Lung (tissue), 12 donors: ENCODE data around the gene FBLN1. TPM values are rescaled to one million over a fixed set of nuclear protein-coding genes. Genes with fewer than 3 reads are reported as not detected.

Experiments used
- ATAC-seq: fragments of 200-7000 bp; cut with Tn5 transposase; one replicate; pipeline ENCODE4 v1.9.1; 2020; ENCODE audit warnings: moderate number of reproducible peaks; ENCODE audit not compliant: insufficient read depth, low FRiP score
- DNase-seq, 3 donors: peaks; one replicate each; pipeline ENCODE4 v3.0.0-alpha.2; 2013 to 2017
- H3K27ac ChIP-seq, 2 donors: one replicate each; pipeline ENCODE4 v1.5.1; 2013; ENCODE audit warnings: mild to moderate bottlenecking in 2 of 2, moderate library complexity in 2 of 2, control low read depth in 1 of 2, inconsistent platforms in 1 of 2, low read depth in 1 of 2, low read length in 1 of 2
- H3K27me3 ChIP-seq, 3 donors: one replicate each; pipeline ENCODE4 v1.5.1; 2013; ENCODE audit warnings: low read length in 2 of 3; ENCODE audit not compliant: control insufficient read depth in 3 of 3, insufficient read depth in 3 of 3
- H3K36me3 ChIP-seq, 4 donors: one replicate each; pipeline ENCODE4 v1.5.1; 2013; ENCODE audit warnings: low read length in 4 of 4, mild to moderate bottlenecking in 1 of 4, moderate library complexity in 1 of 4; ENCODE audit not compliant: control insufficient read depth in 4 of 4, insufficient read depth in 4 of 4
- H3K4me1 ChIP-seq, 5 donors: one replicate each; pipeline ENCODE4 v1.5.1; 2013; ENCODE audit warnings: low read length in 5 of 5, mild to moderate bottlenecking in 2 of 5, moderate library complexity in 1 of 5; ENCODE audit not compliant: control insufficient read depth in 5 of 5, insufficient read depth in 5 of 5
- H3K4me3 ChIP-seq: one replicate; pipeline ENCODE4 v1.5.1; 2013; ENCODE audit warnings: mild to moderate bottlenecking, control low read depth, moderate library complexity
- H3K9ac ChIP-seq, 2 donors: one replicate each; pipeline ENCODE4 v1.5.1; 2013; ENCODE audit warnings: low read length in 2 of 2, control low read depth in 1 of 2; ENCODE audit not compliant: insufficient read depth in 1 of 2
- H3K9me3 ChIP-seq, 4 donors: one replicate each; pipeline ENCODE4 v1.5.1; 2013; ENCODE audit warnings: low read length in 3 of 4, mild to moderate bottlenecking in 1 of 4, moderate library complexity in 1 of 4; ENCODE audit not compliant: control insufficient read depth in 4 of 4, insufficient read depth in 3 of 4
- WGBS, 2 donors: extraction: QIAGEN DNeasy Blood & Tissue Kit; methylation state at CpG; one replicate each; pipeline ENCODE4 v1.1.7; 2013; 5-methylcytosine and 5-hydroxymethylcytosine counted together
- polyA plus RNA-seq, 2 donors: library from polyadenylated mRNA; stranded (reverse); fragments of 200-250 nt; gene quantifications; one replicate each; pipeline ENCODE4 v1.2.1, GENCODE V29; 2013
- total RNA-seq, 2 donors: library from RNA; depleted of rRNA in 1 of 2; stranded (reverse); fragments of >200 nt in 1 of 2; gene quantifications; one replicate each; pipeline ENCODE4 v1.2.1, GENCODE V29; 2014 to 2021
- TF ChIP-seq, protein P1 (sequence below): IDR thresholded peaks from 2 replicates; pipeline ENCODE4 v1.5.1; 2012; ENCODE audit warnings: mild to moderate bottlenecking; ENCODE audit errors: control extremely low read depth, extremely low read depth
- donor health status: control.
- donor health status: control.
- donor health status: Bipolar disorder and iron deficiency.
- donor health status: healthy.
- donor health status: DM: yes; HTN: yes; CAD: no.

The FBLN1 gene
- total and polyA plus RNA-seq, 4 donors: 82.7 to 357 (median 233) TPM

DNA sequence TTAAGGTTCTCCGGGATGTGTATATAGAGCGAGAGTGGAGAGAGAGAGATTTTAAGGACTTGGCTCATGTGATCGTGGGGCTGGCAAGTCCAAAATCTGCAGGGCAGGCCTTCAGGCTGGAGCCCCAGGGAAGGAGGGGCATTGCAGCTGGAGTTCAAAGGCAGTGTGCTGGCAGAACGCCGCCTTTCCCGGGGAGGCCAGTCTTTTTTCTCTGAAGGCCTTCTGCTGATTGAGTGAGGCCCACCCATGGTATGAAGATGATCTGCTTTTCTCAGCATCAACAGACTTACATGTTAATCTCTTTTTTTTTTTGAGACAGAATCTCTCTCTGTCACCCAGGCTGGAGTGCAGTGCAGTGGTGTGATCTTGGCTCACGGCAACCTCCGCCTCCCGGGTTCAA is 25.4 kb downstream of the FBLN1 start:
- no peak for ATAC-seq
- Histone ChIP-seq H3K27ac (no peak overlapping the region), H3K4me3 (no peak overlapping the region), H3K9me3 (no peaks in the 10 kb centered on the region), H3K36me3 (peaks cover 0 to 66% (median 30%) of the 10 kb centered on the region in 4 donors), H3K4me1 (peaks cover 0 to 65% (median 24%) of the 10 kb centered on the region in 5 donors), H3K9ac (no peak overlapping the region), H3K27me3 (no peaks in the 10 kb centered on the region)
- DNase-seq: peak; percentile 87 to 93 (median 90)
- TF ChIP-seq, protein P1, sequence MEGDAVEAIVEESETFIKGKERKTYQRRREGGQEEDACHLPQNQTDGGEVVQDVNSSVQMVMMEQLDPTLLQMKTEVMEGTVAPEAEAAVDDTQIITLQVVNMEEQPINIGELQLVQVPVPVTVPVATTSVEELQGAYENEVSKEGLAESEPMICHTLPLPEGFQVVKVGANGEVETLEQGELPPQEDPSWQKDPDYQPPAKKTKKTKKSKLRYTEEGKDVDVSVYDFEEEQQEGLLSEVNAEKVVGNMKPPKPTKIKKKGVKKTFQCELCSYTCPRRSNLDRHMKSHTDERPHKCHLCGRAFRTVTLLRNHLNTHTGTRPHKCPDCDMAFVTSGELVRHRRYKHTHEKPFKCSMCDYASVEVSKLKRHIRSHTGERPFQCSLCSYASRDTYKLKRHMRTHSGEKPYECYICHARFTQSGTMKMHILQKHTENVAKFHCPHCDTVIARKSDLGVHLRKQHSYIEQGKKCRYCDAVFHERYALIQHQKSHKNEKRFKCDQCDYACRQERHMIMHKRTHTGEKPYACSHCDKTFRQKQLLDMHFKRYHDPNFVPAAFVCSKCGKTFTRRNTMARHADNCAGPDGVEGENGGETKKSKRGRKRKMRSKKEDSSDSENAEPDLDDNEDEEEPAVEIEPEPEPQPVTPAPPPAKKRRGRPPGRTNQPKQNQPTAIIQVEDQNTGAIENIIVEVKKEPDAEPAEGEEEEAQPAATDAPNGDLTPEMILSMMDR: no peak
- WGBS, 2 donors: 81 to 87% methylated on average over 9 of the region's 9 CpGs

DNA sequence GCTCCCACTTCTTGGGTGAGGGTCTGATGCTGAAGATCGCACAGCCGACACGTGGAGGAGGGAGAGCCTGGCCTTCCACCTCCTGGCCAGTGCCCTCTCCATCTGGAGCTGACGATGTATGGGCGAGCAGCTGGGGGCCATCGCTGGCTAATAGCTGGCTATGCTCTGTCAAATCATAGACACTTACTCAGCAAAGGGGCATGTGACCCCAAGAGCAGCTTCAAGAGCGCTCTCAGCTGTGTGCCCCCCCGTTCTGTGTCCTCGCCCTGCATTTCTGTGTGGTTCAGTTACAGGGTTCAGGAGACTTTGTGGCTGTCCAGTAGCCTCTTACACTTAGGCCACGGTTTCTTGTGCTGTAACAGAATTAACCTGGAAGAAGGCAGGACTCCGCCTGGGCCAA is 26.4 kb downstream of the FBLN1 start:
- Histone ChIP-seq H3K36me3 (peaks cover 0 to 69% (median 29%) of the 10 kb centered on the region in 4 donors), H3K4me1 (peaks cover 0 to 75% (median 34%) of the 10 kb centered on the region in 5 donors), H3K4me3 (no peak overlapping the region), H3K9me3 (no peaks in the 10 kb centered on the region), H3K27ac (no peak overlapping the region), H3K27me3 (no peaks in the 10 kb centered on the region), H3K9ac (no peak overlapping the region)
- WGBS, 2 donors: 83 to 92% methylated on average over 11 of the region's 11 CpGs
- ATAC-seq (no peak), DNase-seq (peak; percentile 53 to 76 (median 72))
- TF ChIP-seq, protein P1: no peak

DNA sequence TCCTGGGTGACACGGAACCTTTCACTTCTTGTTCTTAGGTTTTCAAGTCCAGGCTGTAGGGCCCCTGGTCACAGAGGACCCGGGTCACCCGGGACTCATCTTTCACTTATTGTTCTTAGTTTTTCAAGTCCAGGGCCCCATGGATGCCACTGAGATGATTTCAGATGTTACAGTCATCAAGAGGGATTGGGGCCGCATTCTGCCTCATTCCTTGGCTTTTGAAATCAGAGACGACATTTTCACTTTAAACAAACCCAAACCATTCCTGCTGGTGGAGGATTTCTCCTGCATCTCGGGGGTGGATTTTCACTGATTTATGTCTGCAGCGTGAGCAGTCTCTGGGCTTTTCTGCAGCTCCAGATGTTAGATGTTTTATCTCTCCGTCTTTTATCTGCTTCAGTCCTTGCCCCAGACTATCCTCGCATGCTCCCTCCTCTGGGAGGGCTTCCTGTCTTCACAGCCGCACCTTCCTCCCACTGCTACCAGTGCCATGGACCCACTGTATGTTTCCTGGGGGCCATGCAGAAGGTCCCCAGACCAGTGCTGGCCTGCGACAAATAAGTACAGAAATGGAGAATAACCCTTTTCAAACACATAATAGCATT is 27.4 kb downstream of the FBLN1 start:
- no peaks in the 10 kb centered on the region for H3K27me3 ChIP-seq
- DNase-seq (peak; percentile 43 to 72 (median 69)), ATAC-seq (no peak)
- H3K36me3 ChIP-seq: peaks cover 0 to 59% (median 28%) of the 10 kb centered on the region in 4 donors
- H3K4me1 ChIP-seq: peaks cover 0 to 81% (median 34%) of the 10 kb centered on the region in 5 donors
- H3K27ac ChIP-seq: peak overlapping the region in 1 of 2 donors; percentile 34
- no peak overlapping the region for H3K9ac ChIP-seq
- no peak overlapping the region for H3K4me3 ChIP-seq
- H3K9me3 ChIP-seq: no peaks in the 10 kb centered on the region
- WGBS, 2 donors: 82 to 87% methylated on average over 11 of the region's 11 CpGs
- TF ChIP-seq, protein P1: no peak
